ENCODE measurements around the gene FOXP1.

- TF ChIP-seq CTCF (IDR thresholded peaks at IDR 0.05) (no peak), POLR2A (IDR thresholded peaks at IDR 0.05) (no peak)
Observed at GRCh38 chr3:71010726-71011455, 572.6 kb downstream of the FOXP1 start.

Data from adrenal gland (tissue), 5 donors.